Uterus (tissue), 4 donors: ENCODE data around the gene STK32C. TPM values are rescaled to one million over a fixed set of nuclear protein-coding genes. Genes with fewer than 3 reads are reported as not detected.

Experiments
- DNase-seq, 2 donors: peaks; one replicate each; pipeline ENCODE4 v3.0.0-alpha.2; 2019 to 2020
- H3K27ac ChIP-seq, 2 donors: fragments of 200-600 bp; sonication (generic); 1 replicate in 1 of 2; 2 replicates in 1 of 2; pipeline ENCODE4 v1.5.1; 2016 to 2018
- H3K27me3 ChIP-seq, 2 donors: fragments of 200-600 bp; sonication (generic); one replicate each; pipeline ENCODE4 v1.5.1; 2018 to 2019; ENCODE audit warnings: control low read depth in 1 of 2
- H3K36me3 ChIP-seq, 2 donors: fragments of 200-600 bp; sonication (generic); one replicate each; pipeline ENCODE4 v1.5.1; 2019; ENCODE audit warnings: control low read depth in 1 of 2
- H3K4me1 ChIP-seq, 2 donors: fragments of 200-600 bp; sonication (generic); one replicate each; pipeline ENCODE4 v1.5.1; 2018 to 2019; ENCODE audit warnings: control low read depth in 1 of 2
- H3K4me3 ChIP-seq, 2 donors: fragments of 200-600 bp; sonication (generic); 1 replicate in 1 of 2; 2 replicates in 1 of 2; pipeline ENCODE4 v1.5.1; 2018 to 2019; ENCODE audit warnings: mild to moderate bottlenecking in 1 of 2
- H3K9me3 ChIP-seq, 2 donors: fragments of 200-600 bp; sonication (generic); one replicate each; pipeline ENCODE4 v1.5.1; 2019; ENCODE audit warnings: control low read depth in 1 of 2
- POLR2A ChIP-seq, 2 donors: fragments of 450-650 bp; IDR thresholded peaks; one replicate each; pipeline ENCODE4 v1.6.1; 2016; ENCODE audit warnings: antibody characterized with exemption in 2 of 2, mild to moderate bottlenecking in 1 of 2, moderate library complexity in 1 of 2
- intact Hi-C: fragments of 100-400 bp; cut with DNase I; formaldehyde crosslinking; loops from one replicate; pipeline ENCODE4 v1.15.1; 2023; ENCODE audit warnings: low total_unique reads
- total RNA-seq, 4 donors: library from RNA; depleted of rRNA in 3 of 4; stranded (reverse); fragments of >200 nt in 3 of 4; gene quantifications; one replicate each; pipeline versions ENCODE4 v1.1.0 to v1.2.4, GENCODE V29; 2014 to 2023
- TF ChIP-seq, protein P1 (sequence below), 4 experiments: fragments of 200-600 bp in 2 of 4; fragments of 450-650 bp in 2 of 4; sonication (generic) in 2 of 4; IDR thresholded peaks; one replicate each; pipeline ENCODE4 v1.5.1; 2016 to 2019; ENCODE audit warnings: antibody characterized with exemption in 4 of 4, mild to moderate bottlenecking in 2 of 4, moderate library complexity in 1 of 4
- donor health status: DM: yes; HTN: yes; CAD: no.

STK32C gene
- total RNA-seq, 4 donors from 2014 or later = 0.51 to 17.2 (median 3.2) TPM

DNA sequence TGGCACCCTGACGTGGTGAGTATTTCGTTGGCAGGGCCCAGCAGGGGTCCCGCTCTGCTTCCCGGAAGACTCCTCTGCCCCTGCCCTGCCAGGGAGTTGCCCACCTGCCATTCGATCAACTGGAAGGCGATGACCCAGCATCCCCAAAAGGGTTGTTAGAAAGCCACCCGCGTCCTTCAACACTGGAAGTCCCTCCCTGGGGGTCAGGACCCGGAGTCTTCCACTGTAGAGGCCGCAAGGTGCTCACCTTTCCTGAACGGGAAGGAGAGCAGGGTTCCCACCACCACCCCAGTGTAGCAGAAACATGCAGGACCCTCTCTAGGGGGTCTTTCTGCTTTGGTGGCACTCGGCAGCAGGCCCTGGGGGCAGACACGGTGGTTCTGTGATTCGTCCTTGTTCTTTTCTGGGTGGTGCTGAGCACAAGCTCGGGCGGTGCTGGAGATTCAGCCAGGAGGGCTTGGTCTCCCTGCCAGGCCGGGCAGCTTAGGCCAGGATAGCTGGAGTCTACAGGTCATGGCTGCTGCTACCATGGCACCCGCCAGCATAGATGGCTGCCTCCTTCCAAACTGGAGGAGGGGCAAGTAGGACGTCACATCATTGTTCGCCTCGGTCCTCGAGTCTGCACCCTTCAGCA, 140.6 kb downstream of the STK32C start:
- H3K27me3 ChIP-seq = no peaks in the 10 kb centered on the region
- intact Hi-C loops = no loop called here
- H3K27ac ChIP-seq = no peak overlapping the region
- no peaks in the 10 kb centered on the region for H3K4me1 ChIP-seq
- H3K36me3 ChIP-seq = no peaks in the 10 kb centered on the region
- TF ChIP-seq, protein P1, sequence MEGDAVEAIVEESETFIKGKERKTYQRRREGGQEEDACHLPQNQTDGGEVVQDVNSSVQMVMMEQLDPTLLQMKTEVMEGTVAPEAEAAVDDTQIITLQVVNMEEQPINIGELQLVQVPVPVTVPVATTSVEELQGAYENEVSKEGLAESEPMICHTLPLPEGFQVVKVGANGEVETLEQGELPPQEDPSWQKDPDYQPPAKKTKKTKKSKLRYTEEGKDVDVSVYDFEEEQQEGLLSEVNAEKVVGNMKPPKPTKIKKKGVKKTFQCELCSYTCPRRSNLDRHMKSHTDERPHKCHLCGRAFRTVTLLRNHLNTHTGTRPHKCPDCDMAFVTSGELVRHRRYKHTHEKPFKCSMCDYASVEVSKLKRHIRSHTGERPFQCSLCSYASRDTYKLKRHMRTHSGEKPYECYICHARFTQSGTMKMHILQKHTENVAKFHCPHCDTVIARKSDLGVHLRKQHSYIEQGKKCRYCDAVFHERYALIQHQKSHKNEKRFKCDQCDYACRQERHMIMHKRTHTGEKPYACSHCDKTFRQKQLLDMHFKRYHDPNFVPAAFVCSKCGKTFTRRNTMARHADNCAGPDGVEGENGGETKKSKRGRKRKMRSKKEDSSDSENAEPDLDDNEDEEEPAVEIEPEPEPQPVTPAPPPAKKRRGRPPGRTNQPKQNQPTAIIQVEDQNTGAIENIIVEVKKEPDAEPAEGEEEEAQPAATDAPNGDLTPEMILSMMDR (IDR thresholded peaks at IDR 0.05) = no peak
- TF ChIP-seq POLR2A (IDR thresholded peaks at IDR 0.05) = no peak
- no peak for DNase-seq
- H3K4me3 ChIP-seq = no peak overlapping the region
- H3K9me3 ChIP-seq = no peaks in the 10 kb centered on the region

DNA sequence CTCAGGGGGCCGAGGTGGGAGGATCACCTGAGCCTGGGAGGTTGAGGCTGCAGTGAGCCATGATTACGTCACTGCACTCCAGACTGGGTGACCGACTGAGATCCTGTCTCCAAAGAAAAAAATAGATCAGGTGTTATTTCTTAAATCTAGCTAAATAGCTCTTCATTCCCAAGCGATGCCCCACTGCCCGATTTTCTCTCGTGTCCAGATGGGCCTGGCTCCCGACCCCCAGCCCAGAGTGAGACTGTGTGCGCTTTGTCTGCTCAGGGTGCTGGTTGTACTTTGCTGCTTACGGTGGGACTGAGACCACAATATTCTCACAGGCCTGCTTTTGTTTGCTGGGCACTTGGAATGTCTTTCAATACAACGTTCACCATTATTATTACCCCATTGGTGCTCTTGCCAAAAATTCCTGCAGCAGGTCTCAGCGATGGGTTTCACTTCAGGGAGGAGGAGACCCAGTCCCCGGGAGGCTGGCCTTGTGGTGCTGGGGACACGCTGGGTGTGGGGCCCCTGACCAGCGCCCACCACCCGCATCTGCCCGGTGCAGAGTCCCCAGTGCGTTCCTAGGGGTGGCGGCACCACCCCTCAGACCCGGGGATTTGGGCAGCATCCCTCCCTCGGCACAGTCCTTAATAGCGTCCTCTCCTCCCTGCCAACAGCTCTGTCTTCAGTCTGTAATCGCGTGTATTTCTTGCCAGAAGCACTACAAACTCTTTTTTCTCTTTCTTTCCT, 141.4 kb downstream of the STK32C start:
- H3K36me3 ChIP-seq = no peaks in the 10 kb centered on the region

DNA sequence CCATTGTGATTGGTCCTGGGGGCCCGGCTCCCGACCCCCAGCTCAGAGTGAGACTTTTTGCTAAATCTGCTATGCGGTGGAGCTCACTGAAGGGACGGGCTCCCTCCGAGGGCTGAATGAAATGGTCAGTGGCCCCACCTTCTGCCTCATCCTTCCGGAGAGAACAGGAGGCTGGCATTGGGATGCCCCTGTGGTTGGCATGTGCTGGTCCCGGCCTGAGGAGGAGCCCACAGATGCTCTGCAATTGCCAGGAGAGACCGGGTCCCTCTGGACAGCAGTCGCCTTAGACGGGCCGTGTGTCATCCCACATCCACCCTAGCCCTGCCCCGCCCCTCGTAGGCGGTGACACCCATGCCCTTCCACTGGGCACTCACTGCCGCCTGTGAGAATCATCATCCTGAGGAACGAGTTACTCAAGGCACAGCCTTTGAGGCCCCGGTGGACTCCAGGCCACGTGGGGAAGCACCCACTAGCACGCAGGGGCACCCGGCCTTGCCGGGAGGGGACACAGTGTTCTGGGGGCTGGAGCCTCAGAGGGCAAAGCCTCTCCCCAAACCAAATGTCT, 142.3 kb downstream of the STK32C start:
- no peak for DNase-seq
- Histone ChIP-seq H3K36me3 (no peaks in the 10 kb centered on the region), H3K27ac (no peak overlapping the region), H3K9me3 (no peaks in the 10 kb centered on the region), H3K4me1 (no peaks in the 10 kb centered on the region), H3K4me3 (no peak overlapping the region), H3K27me3 (no peaks in the 10 kb centered on the region)
- TF ChIP-seq, protein P1 (IDR thresholded peaks at IDR 0.05) = no peak
- TF ChIP-seq POLR2A (IDR thresholded peaks at IDR 0.05) = no peak
- intact Hi-C loops = no loop called here

More for the DNA sequence above, 141.4 kb downstream of the STK32C start:
- intact Hi-C loops = no loop called here
- Histone ChIP-seq H3K4me3 (no peak overlapping the region), H3K27me3 (no peaks in the 10 kb centered on the region), H3K9me3 (no peaks in the 10 kb centered on the region), H3K27ac (no peak overlapping the region), H3K4me1 (no peaks in the 10 kb centered on the region)
- no peak for DNase-seq
- TF ChIP-seq POLR2A (IDR thresholded peaks at IDR 0.05) = no peak
- TF ChIP-seq, protein P1 (IDR thresholded peaks at IDR 0.05) = no peak

DNA sequence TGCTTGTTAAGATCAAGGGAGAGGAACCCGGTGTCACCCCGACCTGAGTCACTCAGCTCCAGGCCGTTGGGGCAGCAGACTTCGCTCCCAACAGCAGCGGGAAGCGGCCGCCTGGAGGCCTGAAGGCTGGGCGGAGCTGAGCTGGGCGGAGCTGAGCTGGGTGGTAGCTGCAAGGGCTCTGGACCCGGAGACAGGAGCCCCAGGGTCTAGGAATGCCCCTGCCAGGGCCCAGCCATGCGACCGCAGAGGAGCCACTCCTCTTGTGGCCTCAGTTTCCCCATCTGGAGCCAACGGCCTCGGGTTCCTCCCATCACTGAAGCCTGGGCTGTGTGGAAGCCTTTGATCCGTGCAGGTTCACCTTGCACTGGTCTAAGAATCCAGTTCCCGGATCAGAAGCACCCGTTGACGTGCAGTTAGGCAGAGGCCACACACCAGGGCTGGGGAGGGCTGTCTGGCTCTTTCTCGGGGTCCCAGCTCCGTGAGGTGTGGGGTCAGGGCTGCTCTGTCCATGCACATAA, 142.9 kb downstream of the STK32C start:
- no peaks in the 10 kb centered on the region for H3K36me3 ChIP-seq
- DNase-seq = no peak
- no peaks in the 10 kb centered on the region for H3K27me3 ChIP-seq
- no peaks in the 10 kb centered on the region for H3K4me1 ChIP-seq
- no peak for TF ChIP-seq POLR2A (IDR thresholded peaks at IDR 0.05)
- TF ChIP-seq, protein P1 (IDR thresholded peaks at IDR 0.05) = no peak
- no peak overlapping the region for H3K4me3 ChIP-seq
- no peaks in the 10 kb centered on the region for H3K9me3 ChIP-seq
- H3K27ac ChIP-seq = no peak overlapping the region
- intact Hi-C loops = no loop called here
